Heart left ventricle (tissue), 13 donors: ENCODE results near the gene GRM3.

Experiments
- CTCF ChIP-seq, 12 donors: fragments of 200-600 bp; sonication (generic) in 4 of 12; IDR thresholded peaks; one replicate each; pipeline versions ENCODE4 v1.5.0 to v1.8.0; 2018 to 2022; ENCODE audit warnings: antibody characterized with exemption in 12 of 12, mild to moderate bottlenecking in 5 of 12
- POLR2A ChIP-seq, 2 donors: fragments of 450-650 bp; IDR thresholded peaks; one replicate each; pipeline ENCODE4 v1.6.1; 2017; ENCODE audit warnings: antibody characterized with exemption in 2 of 2, mild to moderate bottlenecking in 2 of 2, moderate library complexity in 2 of 2
- donor health status: ischemic (EF 13 %, LVEDD 7.1; RV severe dilation, severe dysfunction).
- donor health status: DM: no; HTN: yes; CAD: no.
- donor health status: DM: no; HTN: no; CAD: no.
- donor health status: ischemic (EF 25% LVEDD 6.9; RV normal size, moderate dysfunction).
- donor health status: ischemic (EF 25% LVEDD 5.7; RV mildly dilated, moderate dysfunction).
- donor health status: ischemic (EF 35%, LVEDD 5.7; RV mildly dilated, moderate dysfunction).
- donor health status: nonischemic (EF 11% LVEDD 7.7; RV severe dilation, severe dysfunction).
- donor health status: DM: yes; HTN: yes; CAD: no.
- donor health status: PGD.
- donor health status: ischemic (EF 29% LVEDD 5.4; RV normal size, mild dysfunction).
- donor health status: nonischemic (EF 23%, LVEDD 6.1; RV moderate dilation, normal function).

- no peak for TF ChIP-seq CTCF (IDR thresholded peaks at IDR 0.05)
- no peak for TF ChIP-seq POLR2A (IDR thresholded peaks at IDR 0.05)
These were observed 254.5 kb downstream of the GRM3 start for GRCh38 chr7:86898171-86898570.
